Activated CD8-positive, alpha-beta memory T cell treated with anti-CD3 and anti-CD28 coated beads for 36 hours (primary cell): ENCODE results near the gene PDE4D. TPM values are rescaled to one million over a fixed set of nuclear protein-coding genes. Genes with fewer than 3 reads are reported as not detected.

Source experiments
- CTCF ChIA-PET: fragments of 350-600 bp; sonication (Branson Sonifier 250); formaldehyde crosslinking; loops from one replicate; lab custom pipeline; 2021; ENCODE audit warnings: antibody characterized with exemption; lab: Charles Lee
- POLR2A ChIA-PET: fragments of 350-600 bp; sonication (Branson Sonifier 250); formaldehyde crosslinking; loops from one replicate; lab custom pipeline; 2021; ENCODE audit warnings: antibody characterized with exemption; lab: Charles Lee
- total RNA-seq, 2 experiments: library from RNA; stranded (reverse); gene quantifications; one replicate each; pipeline ENCODE4 v1.2.3, GENCODE V29; 2021

The PDE4D gene
- total RNA-seq, 2 experiments from 2014 or later: 28.4 to 29.0 TPM

- CTCF ChIA-PET: no interaction called here
Observed at GRCh38 chr5:59843511-59844213, 49.9 kb downstream of the PDE4D start.

GRCh38 chr5:59842999-59843398, 50.5 kb downstream of the PDE4D start:
- ChIA-PET POLR2A (no interaction called here), CTCF (no interaction called here)

More at GRCh38 chr5:59843511-59844213, 49.9 kb downstream of the PDE4D start:
- POLR2A ChIA-PET: no interaction called here

GRCh38 chr5:59840200-59840601, 53.3 kb downstream of the PDE4D start:
- POLR2A ChIA-PET: no interaction called here

GRCh38 chr5:59838989-59839388, 54.5 kb downstream of the PDE4D start:
- ChIA-PET CTCF (no interaction called here), POLR2A (no interaction called here)

More at GRCh38 chr5:59840200-59840601, 53.3 kb downstream of the PDE4D start:
- CTCF ChIA-PET: no interaction called here

- ChIA-PET POLR2A (no interaction called here), CTCF (no interaction called here)
Observed at GRCh38 chr5:59838067-59838466, 55.5 kb downstream of the PDE4D start.

GRCh38 chr5:59837071-59837470, 56.5 kb downstream of the PDE4D start:
- POLR2A ChIA-PET: no interaction called here
- CTCF ChIA-PET: no interaction called here

GRCh38 chr5:59835800-59836199, 57.7 kb downstream of the PDE4D start:
- POLR2A ChIA-PET: no interaction called here
- CTCF ChIA-PET: no interaction called here

- CTCF ChIA-PET: no interaction called here
- POLR2A ChIA-PET: no interaction called here
Observed at GRCh38 chr5:59833448-59833847, 60.1 kb downstream of the PDE4D start.

- POLR2A ChIA-PET: no interaction called here
- CTCF ChIA-PET: no interaction called here
Observed at GRCh38 chr5:59832577-59833301, 60.8 kb downstream of the PDE4D start.

GRCh38 chr5:59831326-59832010, 62.1 kb downstream of the PDE4D start:
- ChIA-PET CTCF (no interaction called here), POLR2A (no interaction called here)

- ChIA-PET POLR2A (interaction anchor here (0.5 kb wide), 1 partner anchor 312 kb away, joined by 3 read pairs; no protein-coding TSS in a partner anchor), CTCF (no interaction called here)
Observed at GRCh38 chr5:59830536-59831200, 62.9 kb downstream of the PDE4D start.

GRCh38 chr5:59829922-59830321, 63.6 kb downstream of the PDE4D start:
- CTCF ChIA-PET: no interaction called here

GRCh38 chr5:59829386-59829785, 64.1 kb downstream of the PDE4D start:
- ChIA-PET CTCF (no interaction called here), POLR2A (no interaction called here)

More at GRCh38 chr5:59829922-59830321, 63.6 kb downstream of the PDE4D start:
- POLR2A ChIA-PET: interaction anchor here (0.5 kb wide), 1 partner anchor 313 kb away, joined by 3 read pairs; no protein-coding TSS in a partner anchor

GRCh38 chr5:59828623-59829022, 64.9 kb downstream of the PDE4D start:
- ChIA-PET POLR2A (no interaction called here), CTCF (no interaction called here)

- CTCF ChIA-PET: no interaction called here
Observed at GRCh38 chr5:59826996-59827395, 66.5 kb downstream of the PDE4D start.

GRCh38 chr5:59823420-59823819, 70.1 kb downstream of the PDE4D start:
- ChIA-PET POLR2A (no interaction called here), CTCF (no interaction called here)

More at GRCh38 chr5:59826996-59827395, 66.5 kb downstream of the PDE4D start:
- POLR2A ChIA-PET: no interaction called here

GRCh38 chr5:59819806-59820205, 73.7 kb downstream of the PDE4D start:
- POLR2A ChIA-PET: no interaction called here
- CTCF ChIA-PET: interaction anchor here (1.0 kb wide), 1 partner anchor 9 kb away, joined by 4 read pairs; no protein-coding TSS in a partner anchor

GRCh38 chr5:59817536-59817935, 76.0 kb downstream of the PDE4D start:
- ChIA-PET POLR2A (no interaction called here), CTCF (no interaction called here)

- ChIA-PET CTCF (no interaction called here), POLR2A (no interaction called here)
Observed at GRCh38 chr5:59816654-59817300, 76.7 kb downstream of the PDE4D start.
